ENCODE data around the gene PFKM. TPM values are rescaled to one million over a fixed set of nuclear protein-coding genes. Genes with fewer than 3 reads are reported as not detected.

PFKM gene
- total and polyA plus RNA-seq, 9 of the 15 experiments (the other 6 are each of a cell fraction or from before 2014, with no cell fraction given), result 16.5 to 39.9 (median 31.7) TPM

DNA sequence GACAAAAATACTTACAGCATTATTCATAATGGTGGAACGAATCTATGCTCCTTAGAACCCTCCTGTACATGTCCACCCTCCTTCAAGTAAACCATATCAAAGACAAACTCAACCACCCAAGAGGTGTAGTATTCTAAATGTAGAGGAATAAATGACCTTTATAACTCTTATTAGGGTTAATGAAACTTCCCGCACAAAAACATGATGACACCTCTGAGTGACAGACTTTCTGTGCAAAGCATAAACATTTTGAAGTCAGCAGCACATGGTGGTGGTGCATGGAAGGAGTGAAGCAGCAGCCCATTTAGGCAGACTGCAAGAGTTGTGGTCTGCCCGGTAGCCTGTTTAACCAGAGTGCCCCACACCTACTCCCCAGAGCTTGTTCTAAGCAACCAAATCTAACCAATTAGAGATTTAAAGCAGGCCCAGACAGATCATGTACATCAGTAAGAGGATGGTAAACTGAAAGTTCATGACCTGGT is 38.8 kb downstream of the PFKM start (continued):
- TF ChIP-seq, protein P1, sequence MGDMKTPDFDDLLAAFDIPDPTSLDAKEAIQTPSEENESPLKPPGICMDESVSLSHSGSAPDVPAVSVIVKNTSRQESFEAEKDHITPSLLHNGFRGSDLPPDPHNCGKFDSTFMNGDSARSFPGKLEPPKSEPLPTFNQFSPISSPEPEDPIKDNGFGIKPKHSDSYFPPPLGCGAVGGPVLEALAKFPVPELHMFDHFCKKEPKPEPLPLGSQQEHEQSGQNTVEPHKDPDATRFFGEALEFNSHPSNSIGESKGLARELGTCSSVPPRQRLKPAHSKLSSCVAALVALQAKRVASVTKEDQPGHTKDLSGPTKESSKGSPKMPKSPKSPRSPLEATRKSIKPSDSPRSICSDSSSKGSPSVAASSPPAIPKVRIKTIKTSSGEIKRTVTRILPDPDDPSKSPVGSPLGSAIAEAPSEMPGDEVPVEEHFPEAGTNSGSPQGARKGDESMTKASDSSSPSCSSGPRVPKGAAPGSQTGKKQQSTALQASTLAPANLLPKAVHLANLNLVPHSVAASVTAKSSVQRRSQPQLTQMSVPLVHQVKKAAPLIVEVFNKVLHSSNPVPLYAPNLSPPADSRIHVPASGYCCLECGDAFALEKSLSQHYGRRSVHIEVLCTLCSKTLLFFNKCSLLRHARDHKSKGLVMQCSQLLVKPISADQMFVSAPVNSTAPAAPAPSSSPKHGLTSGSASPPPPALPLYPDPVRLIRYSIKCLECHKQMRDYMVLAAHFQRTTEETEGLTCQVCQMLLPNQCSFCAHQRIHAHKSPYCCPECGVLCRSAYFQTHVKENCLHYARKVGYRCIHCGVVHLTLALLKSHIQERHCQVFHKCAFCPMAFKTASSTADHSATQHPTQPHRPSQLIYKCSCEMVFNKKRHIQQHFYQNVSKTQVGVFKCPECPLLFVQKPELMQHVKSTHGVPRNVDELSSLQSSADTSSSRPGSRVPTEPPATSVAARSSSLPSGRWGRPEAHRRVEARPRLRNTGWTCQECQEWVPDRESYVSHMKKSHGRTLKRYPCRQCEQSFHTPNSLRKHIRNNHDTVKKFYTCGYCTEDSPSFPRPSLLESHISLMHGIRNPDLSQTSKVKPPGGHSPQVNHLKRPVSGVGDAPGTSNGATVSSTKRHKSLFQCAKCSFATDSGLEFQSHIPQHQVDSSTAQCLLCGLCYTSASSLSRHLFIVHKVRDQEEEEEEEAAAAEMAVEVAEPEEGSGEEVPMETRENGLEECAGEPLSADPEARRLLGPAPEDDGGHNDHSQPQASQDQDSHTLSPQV (IDR thresholded peaks at IDR 0.05), result peak; percentile 15; the same call in 1 of the 2 replicates
- 0 out of 2 replicates have a peak, but pooled peaks have one; percentile 7 for TF ChIP-seq ETV1 (tag; conservative IDR thresholded peaks at IDR 0.05; ENCODE audit: low read depth)
- no peak for TF ChIP-seq POU5F1 (IDR thresholded peaks at IDR 0.05; ENCODE audit: borderline replicate concordance, low read depth, low read length, partially characterized antibody)
- no peak for TF ChIP-seq TBL1XR1 (IDR thresholded peaks at IDR 0.05; ENCODE audit: low read length in 2 of 2)
- TF ChIP-seq KLF6 (CRISPR knock-in tag; IDR thresholded peaks at IDR 0.05; ENCODE audit: borderline replicate concordance), result no peak
- TF ChIP-seq, protein P2, sequence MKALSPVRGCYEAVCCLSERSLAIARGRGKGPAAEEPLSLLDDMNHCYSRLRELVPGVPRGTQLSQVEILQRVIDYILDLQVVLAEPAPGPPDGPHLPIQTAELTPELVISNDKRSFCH (CRISPR knock-in tag; IDR thresholded peaks at IDR 0.05), result no peak
- TF ChIP-seq, protein P2 (tag; IDR thresholded peaks at IDR 0.05), result no peak
- no peak for TF ChIP-seq SMC3 (conservative IDR thresholded peaks at IDR 0.05; ENCODE audit: insufficient read depth, low read depth, low read length)
- TF ChIP-seq RFX1 (IDR thresholded peaks at IDR 0.05), result no peak
- TF ChIP-seq MAFG (tag; conservative IDR thresholded peaks at IDR 0.05), result no peak
- 0 out of 2 replicates have a peak, but pooled peaks have one; percentile 52 for TF ChIP-seq BACH1 (tag; IDR thresholded peaks at IDR 0.05)
